Activated gamma-delta T cell treated with anti-CD3 and anti-CD28 coated beads, Interleukin-2, amount 50 U/mL, for 16 hours (primary cell): ENCODE measurements around the gene FRG2B.
"Not testable (repeated sequence)": the region's sequence is repeated elsewhere in the genome, so short reads cannot be mapped to it uniquely, and the experiment has no call there.

Source experiments
- DNase-seq: peaks from one replicate; pipeline ENCODE4 v3.0.0-alpha.2; 2020; ENCODE audit warnings: low read depth

The FRG2B gene

GRCh38 chr10:133626695-133627094 is at the start of gene FRG2B:
TSS of gene FRG2B (minus strand) at chr10:133626795. CDS start at chr10:133626742, 53 bp downstream.
- DNase-seq: not testable (repeated sequence)

GRCh38 chr10:133667446-133667845 is 40.9 kb upstream of the FRG2B start:
- not testable (repeated sequence) for DNase-seq

GRCh38 chr10:133663544-133664160 is 37.1 kb upstream of the FRG2B start:
- not testable (repeated sequence) for DNase-seq

GRCh38 chr10:133661122-133661521 is 34.5 kb upstream of the FRG2B start:
- not testable (repeated sequence) for DNase-seq

- not testable (repeated sequence) for DNase-seq
Observed at GRCh38 chr10:133660516-133660915, 33.9 kb upstream of the FRG2B start.

- DNase-seq: not testable (repeated sequence)
Observed at GRCh38 chr10:133657276-133657675, 30.7 kb upstream of the FRG2B start.

- not testable (repeated sequence) for DNase-seq
Observed at GRCh38 chr10:133648872-133649455, 22.4 kb upstream of the FRG2B start.

- DNase-seq: not testable (repeated sequence)
Observed at GRCh38 chr10:133647075-133647748, 20.6 kb upstream of the FRG2B start.

GRCh38 chr10:133637846-133638235 is 11.2 kb upstream of the FRG2B start:
- DNase-seq: not testable (repeated sequence)

- DNase-seq: not testable (repeated sequence)
Observed at GRCh38 chr10:133637202-133637845, 10.7 kb upstream of the FRG2B start.

- DNase-seq: not testable (repeated sequence)
Observed at GRCh38 chr10:133630723-133631249, 4.2 kb upstream of the FRG2B start.

GRCh38 chr10:133622544-133622943 is 4.1 kb downstream of the FRG2B start:
- not testable (repeated sequence) for DNase-seq

- no peak for DNase-seq
Observed at GRCh38 chr10:133618851-133619250, 7.7 kb downstream of the FRG2B start.

GRCh38 chr10:133617196-133617595 is 9.4 kb downstream of the FRG2B start:
- no peak for DNase-seq

- no peak for DNase-seq
Observed at GRCh38 chr10:133616371-133617130, 10.0 kb downstream of the FRG2B start.

- no peak for DNase-seq
Observed at GRCh38 chr10:133614830-133615580, 11.6 kb downstream of the FRG2B start.

GRCh38 chr10:133613699-133614098 is 12.9 kb downstream of the FRG2B start:
- DNase-seq: no peak

- no peak for DNase-seq
Observed at GRCh38 chr10:133611079-133611478, 15.5 kb downstream of the FRG2B start.

GRCh38 chr10:133608855-133609254 is 17.7 kb downstream of the FRG2B start:
- no peak for DNase-seq

GRCh38 chr10:133603434-133603833 is 23.2 kb downstream of the FRG2B start:
- DNase-seq: not testable (repeated sequence)

- DNase-seq: no peak
Observed at GRCh38 chr10:133600657-133601056, 25.9 kb downstream of the FRG2B start.
